VCaP (cell line): Measurements from ENCODE around the gene PDE10A.
"Not testable (repeated sequence)": the region's sequence is repeated elsewhere in the genome, so short reads cannot be mapped to it uniquely, and the experiment has no call there.

Source experiments
- H3K27ac ChIP-seq: fragments of 450-650 bp; 2 replicates; pipeline ENCODE4 v1.5.1; 2017
- TF ChIP-seq, protein P1 (sequence below): fragments of 450-650 bp; conservative IDR thresholded peaks from 2 replicates; pipeline ENCODE4 v1.5.1; 2017; ENCODE audit warnings: mild to moderate bottlenecking, moderate library complexity

The PDE10A gene

DNA sequence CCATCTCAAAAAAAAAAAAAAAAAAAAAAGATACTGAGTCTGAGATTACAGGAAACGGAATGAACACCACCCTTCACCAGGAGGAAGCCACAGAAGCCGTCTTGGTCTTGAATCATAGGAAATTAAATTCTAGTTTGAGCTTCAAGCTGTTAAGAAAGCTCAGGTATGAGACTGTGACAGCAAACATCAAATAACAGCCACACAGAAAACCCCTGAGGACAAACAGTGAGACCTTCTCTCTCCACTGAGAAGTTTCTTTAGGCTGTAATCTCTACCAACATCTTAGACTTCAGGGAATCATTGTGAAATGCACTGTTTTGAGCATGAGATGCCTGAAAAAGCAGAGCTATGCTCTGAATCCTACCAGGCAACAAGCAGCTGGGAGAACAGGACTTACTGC, 30.8 kb downstream of the PDE10A start:
- no peak overlapping the region for H3K27ac ChIP-seq
- TF ChIP-seq, protein P1, sequence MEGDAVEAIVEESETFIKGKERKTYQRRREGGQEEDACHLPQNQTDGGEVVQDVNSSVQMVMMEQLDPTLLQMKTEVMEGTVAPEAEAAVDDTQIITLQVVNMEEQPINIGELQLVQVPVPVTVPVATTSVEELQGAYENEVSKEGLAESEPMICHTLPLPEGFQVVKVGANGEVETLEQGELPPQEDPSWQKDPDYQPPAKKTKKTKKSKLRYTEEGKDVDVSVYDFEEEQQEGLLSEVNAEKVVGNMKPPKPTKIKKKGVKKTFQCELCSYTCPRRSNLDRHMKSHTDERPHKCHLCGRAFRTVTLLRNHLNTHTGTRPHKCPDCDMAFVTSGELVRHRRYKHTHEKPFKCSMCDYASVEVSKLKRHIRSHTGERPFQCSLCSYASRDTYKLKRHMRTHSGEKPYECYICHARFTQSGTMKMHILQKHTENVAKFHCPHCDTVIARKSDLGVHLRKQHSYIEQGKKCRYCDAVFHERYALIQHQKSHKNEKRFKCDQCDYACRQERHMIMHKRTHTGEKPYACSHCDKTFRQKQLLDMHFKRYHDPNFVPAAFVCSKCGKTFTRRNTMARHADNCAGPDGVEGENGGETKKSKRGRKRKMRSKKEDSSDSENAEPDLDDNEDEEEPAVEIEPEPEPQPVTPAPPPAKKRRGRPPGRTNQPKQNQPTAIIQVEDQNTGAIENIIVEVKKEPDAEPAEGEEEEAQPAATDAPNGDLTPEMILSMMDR: no peak

DNA sequence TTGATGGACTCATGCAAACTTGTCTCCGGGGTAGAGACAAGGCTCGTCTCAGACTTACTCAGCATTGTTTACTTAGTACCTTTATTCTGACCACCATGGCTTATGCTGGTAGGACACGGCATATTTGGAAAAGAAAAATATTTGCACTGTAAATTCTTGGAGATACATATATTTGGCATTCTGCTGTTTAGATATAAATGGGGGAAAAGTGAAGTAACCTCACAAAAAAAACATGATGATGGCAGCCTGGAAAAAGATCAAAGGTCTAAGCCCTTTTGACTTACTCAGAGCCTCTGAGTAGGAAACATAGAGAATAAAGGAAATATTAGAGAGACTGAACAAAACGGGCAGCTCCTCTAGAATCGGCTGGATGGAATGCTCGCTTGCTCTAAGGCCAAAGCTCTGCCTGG, 32.5 kb downstream of the PDE10A start:
- no peak overlapping the region for H3K27ac ChIP-seq
- TF ChIP-seq, protein P1: no peak

DNA sequence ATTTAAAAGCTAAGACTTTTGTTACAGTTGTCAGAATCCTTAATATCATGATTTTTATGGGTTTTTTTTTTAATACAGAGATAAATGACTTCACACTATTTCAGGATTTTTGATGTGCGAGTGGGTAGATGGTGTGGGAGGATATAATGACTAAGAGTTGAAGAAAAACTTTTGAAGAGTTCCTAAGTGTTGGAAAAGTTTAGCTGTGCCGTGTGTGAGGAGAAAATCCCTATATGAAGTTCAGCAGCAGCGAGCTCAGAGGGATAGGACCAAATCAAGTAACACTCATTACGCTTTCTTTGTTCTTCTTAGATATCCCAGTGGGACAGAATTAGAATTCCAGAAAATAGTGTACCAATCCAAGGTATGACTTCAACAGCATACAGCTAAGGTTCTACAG, 34.1 kb downstream of the PDE10A start:
- H3K27ac ChIP-seq: no peak overlapping the region
- TF ChIP-seq, protein P1: no peak

DNA sequence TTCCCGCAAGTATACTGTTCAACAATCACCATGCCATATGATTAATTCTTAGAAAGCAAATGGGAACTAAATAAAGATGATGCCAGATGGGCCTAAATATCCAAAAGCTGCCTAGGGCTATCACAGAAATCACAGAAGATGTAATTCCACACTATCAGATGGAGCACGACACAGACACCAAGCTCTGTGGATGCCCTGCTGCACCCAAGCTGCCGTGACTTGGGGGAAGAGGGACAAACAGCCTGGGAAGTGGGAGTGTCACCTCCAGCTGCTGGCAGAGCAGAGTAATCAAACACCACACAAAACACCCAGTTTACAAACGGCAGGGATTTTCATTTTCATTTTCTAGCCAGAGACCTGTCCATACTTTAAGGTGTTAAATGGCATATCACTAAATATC, 35.7 kb downstream of the PDE10A start:
- H3K27ac ChIP-seq: no peak overlapping the region
- TF ChIP-seq, protein P1: no peak

DNA sequence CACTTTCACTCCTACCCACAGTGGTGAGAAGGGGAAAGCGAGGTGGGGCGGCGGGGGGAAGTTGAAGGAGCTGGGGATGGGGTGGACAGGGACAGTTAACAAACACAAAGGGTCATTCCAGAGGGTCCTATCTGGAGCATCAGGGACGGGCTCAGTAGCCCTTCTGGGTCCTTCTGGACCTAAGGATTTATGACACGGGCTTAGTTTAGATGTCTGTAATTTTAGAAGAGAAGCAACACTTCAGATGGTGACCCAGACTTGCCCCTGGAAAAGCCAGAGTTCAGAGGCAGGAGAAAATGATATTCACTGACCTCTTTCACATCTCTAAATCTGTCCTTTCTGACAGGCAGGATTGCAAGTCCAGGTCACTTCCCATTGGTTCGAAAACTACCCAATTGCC, 36.3 kb downstream of the PDE10A start:
- H3K27ac ChIP-seq: no peak overlapping the region
- TF ChIP-seq, protein P1: no peak

DNA sequence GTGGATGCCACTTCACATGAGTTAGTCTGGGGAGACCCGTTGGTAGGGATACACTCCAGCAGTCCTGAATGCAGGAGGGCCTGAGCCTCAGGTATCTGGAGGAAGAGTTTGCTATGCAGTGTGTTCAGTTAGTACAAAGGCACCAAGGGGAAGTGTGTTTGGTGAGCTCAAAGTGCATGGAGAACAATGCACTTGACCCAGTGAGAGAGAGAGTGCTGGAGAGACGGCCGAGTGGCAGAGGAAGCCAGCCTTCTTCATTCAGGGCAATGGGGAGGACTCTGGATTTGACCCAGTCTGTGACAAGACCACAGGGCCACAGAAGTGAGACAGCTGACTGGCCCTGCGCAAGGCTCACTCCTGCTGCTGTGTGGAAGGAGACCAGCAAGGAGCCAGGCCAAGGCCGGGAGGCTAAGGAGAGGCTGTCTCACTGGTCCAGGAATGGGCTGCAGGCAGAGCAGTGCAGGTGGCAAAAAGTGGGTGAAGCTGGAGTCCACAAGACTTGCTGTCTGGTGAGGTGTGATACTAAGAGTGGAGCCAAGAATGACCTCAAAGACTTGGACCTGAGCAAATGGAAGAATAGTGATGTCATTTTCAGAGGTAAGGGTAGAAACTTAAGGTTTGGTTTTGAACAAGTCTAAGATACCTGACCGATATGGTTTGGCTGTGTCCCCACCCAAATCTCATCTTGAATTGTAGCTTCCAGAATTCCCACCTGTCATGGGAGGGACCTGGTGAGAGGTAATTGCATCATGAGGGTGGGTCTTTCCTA, 38.0 kb downstream of the PDE10A start:
- H3K27ac ChIP-seq: no peak overlapping the region
- TF ChIP-seq, protein P1: no peak

DNA sequence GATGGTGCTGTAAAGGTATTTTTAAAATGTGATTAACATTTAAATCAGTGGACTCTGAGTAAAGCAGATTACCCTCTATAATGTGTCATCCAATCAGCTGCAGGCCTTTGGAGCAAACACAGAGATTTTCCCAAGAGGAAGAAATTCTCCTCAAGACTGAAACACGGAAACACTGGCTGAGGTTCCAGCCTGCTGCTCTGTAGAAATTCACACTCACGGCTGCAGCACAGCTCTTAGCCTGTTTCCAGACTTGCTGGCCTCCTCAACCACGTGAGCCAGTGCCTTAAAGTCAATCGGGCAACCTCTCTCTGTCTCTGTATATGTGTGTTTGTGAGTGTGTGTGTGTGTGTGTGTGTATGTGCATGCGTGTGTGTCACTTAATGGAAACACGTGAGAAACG, 41.1 kb downstream of the PDE10A start:
- TF ChIP-seq, protein P1: no peak

DNA sequence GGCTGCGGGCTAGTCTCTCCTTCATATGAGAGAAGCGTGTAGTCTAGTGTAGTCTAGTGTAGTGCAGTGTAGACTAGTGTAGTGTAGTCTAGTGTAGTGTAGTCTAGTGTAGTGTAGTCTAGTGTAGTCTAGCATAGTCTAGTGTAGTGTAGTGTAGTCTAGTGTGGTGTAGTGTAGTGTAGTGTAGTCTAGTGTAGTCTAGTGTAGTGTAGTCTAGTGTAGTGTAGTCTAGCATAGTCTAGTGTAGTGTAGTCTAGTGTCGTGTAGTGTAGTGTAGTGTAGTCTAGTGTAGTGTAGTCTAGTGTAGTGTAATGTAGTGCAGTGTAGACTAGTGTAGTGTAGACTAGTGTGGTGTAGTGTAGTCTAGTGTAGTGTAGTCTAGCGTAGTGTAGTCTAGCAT, 44.1 kb downstream of the PDE10A start:
- not testable (repeated sequence) for H3K27ac ChIP-seq

More for the DNA sequence above, 41.1 kb downstream of the PDE10A start:
- H3K27ac ChIP-seq: no peak overlapping the region
